GM12878 (cell line): Measurements from ENCODE around the gene PLD5. TPM values are rescaled to one million over a fixed set of nuclear protein-coding genes. Genes with fewer than 3 reads are reported as not detected.

ENCODE experiments used
- ATAC-seq: fragments of 200-7000 bp; cut with Tn5 transposase; 3 replicates; pipeline ENCODE4 v1.9.1; 2020; ENCODE audit warnings: mild to moderate bottlenecking, moderate library complexity
- BruUV-seq: library from RNA; stranded (reverse); fragments of 400-500 nt; replicated peaks from 2 replicates; lab custom pipeline; 2021; lab: Mats Ljungman, UMichigan
- CTCF ChIA-PET: fragments of 300-600 bp; sonication (Branson Sonifier 250); formaldehyde crosslinking; extraction: SDS; loops from one replicate; lab custom pipeline; 2021; ENCODE audit warnings: inconsistent platforms; lab: Yijun Ruan, JAX
- POLR2A ChIA-PET: fragments of 350-600 bp; formaldehyde crosslinking; extraction: SDS; loops from one replicate; lab custom pipeline; 2021; ENCODE audit warnings: inconsistent platforms; lab: Charles Lee
- RAD21 ChIA-PET: fragments of 300-600 bp; sonication (Branson Sonifier 250); formaldehyde crosslinking; loops from one replicate; lab custom pipeline; 2023; ENCODE audit warnings: antibody characterized with exemption; ENCODE audit not compliant: unreplicated experiment; lab: Charles Lee
- SMC1A ChIA-PET: fragments of 300-600 bp; sonication (Branson Sonifier 250); formaldehyde crosslinking; loops from one replicate; lab custom pipeline; 2023; ENCODE audit not compliant: unreplicated experiment, uncharacterized antibody; lab: Charles Lee
- DNase-seq: peaks from one replicate; pipeline ENCODE4 v3.0.0-alpha.2; 2011; ENCODE audit warnings: low read depth, low spot score
- FAIRE-seq: peaks from 3 replicates; lab custom pipeline; 2011; peaks lifted over from hg19 to GRCh38; lab: Jason Lieb, UNC
- H2AFZ ChIP-seq: 2 replicates; pipeline ENCODE4 v1.6.0; 2011; ENCODE audit warnings: low read depth, low read length, control low read depth; ENCODE audit not compliant: control insufficient read depth
- H3K27ac ChIP-seq: 2 replicates; pipeline ENCODE4 v1.5.1; 2011; ENCODE audit warnings: control low read depth; ENCODE audit not compliant: control insufficient read depth, insufficient read depth
- H3K27me3 ChIP-seq, 2 experiments: replicated peaks in 1 of 2; 2 replicates each; pipeline versions ENCODE4 v1.6.0 to v1.6.1; 2011; ENCODE audit warnings: low read length in 1 of 2; ENCODE audit not compliant: control insufficient read depth in 2 of 2, insufficient read depth in 2 of 2
- H3K36me3 ChIP-seq, 2 experiments: 2 replicates each; pipeline ENCODE4 v1.5.1; 2011; ENCODE audit warnings: low read length in 1 of 2; ENCODE audit not compliant: control insufficient read depth in 2 of 2, insufficient read depth in 2 of 2
- H3K4me1 ChIP-seq: 2 replicates; pipeline ENCODE4 v1.6.1; 2011; ENCODE audit warnings: mild to moderate bottlenecking, low read length, moderate library complexity, mixed read lengths; ENCODE audit not compliant: control insufficient read depth, insufficient read depth
- H3K4me2 ChIP-seq: 2 replicates; pipeline ENCODE4 v1.6.0; 2011; ENCODE audit warnings: control low read depth; ENCODE audit not compliant: control insufficient read depth, insufficient read depth
- H3K4me3 ChIP-seq: fragments of 200-600 bp; sonication (generic); 2 replicates; pipeline ENCODE4 v1.5.1; 2016
- H3K79me2 ChIP-seq: 2 replicates; pipeline ENCODE4 v1.6.0; 2011; ENCODE audit warnings: low read length; ENCODE audit not compliant: control insufficient read depth, insufficient read depth
- H3K9ac ChIP-seq: 2 replicates; pipeline ENCODE4 v1.8.0; 2011; ENCODE audit warnings: low read length, control low read depth, mixed read lengths; ENCODE audit not compliant: control insufficient read depth, insufficient read depth
- H3K9me3 ChIP-seq: replicated peaks from 3 replicates; pipeline ENCODE4 v1.5.1; 2011; ENCODE audit warnings: mild to moderate bottlenecking, low read length; ENCODE audit not compliant: control insufficient read depth, insufficient read depth
- H4K20me1 ChIP-seq: 2 replicates; pipeline ENCODE4 v1.6.0; 2011; ENCODE audit not compliant: control insufficient read depth, insufficient read depth
- CHD1 ChIP-seq: IDR thresholded peaks from 2 replicates; pipeline ENCODE4 v1.6.1; 2012; ENCODE audit warnings: low read depth, low read length, improper control_type of control experiment
- CUX1 ChIP-seq: IDR thresholded peaks from 2 replicates; pipeline ENCODE4 v1.6.1; 2012; ENCODE audit warnings: improper control_type of control experiment, low read depth, low read length; ENCODE audit not compliant: insufficient replicate concordance
- KLF5 ChIP-seq: fragments of 450-650 bp; IDR thresholded peaks from 2 replicates; pipeline ENCODE4 v1.6.1; 2014; ENCODE audit warnings: mild to moderate bottlenecking; ENCODE audit not compliant: partially characterized antibody
- MTA2 ChIP-seq: fragments of 450-650 bp; IDR thresholded peaks from 2 replicates; pipeline ENCODE4 v1.6.1; 2016; ENCODE audit warnings: low read depth, mild to moderate bottlenecking, moderate library complexity
- WGBS: methylation state at CpG from one replicate; pipeline ENCODE4 v1.1.6; 2016; ENCODE audit warnings: low lambda C conversion rate; ENCODE audit not compliant: insufficient replicate concordance, insufficient coverage; ENCODE audit errors: missing lambda C conversion rate; 5-methylcytosine and 5-hydroxymethylcytosine counted together
- in situ Hi-C: fragments of 300-500 bp; cut with MboI; formaldehyde crosslinking; loops from 9 replicates; pipeline ENCODE4 v1.14.3; 2018; ENCODE audit warnings: mixed read lengths
- intact Hi-C: fragments of 100-400 bp; cut with micrococcal nuclease; formaldehyde crosslinking; loops from one replicate; pipeline ENCODE4 v1.14.2; 2022; ENCODE audit not compliant: unreplicated experiment
- polyA plus RNA-seq, 11 experiments: library from polyadenylated mRNA; depleted of rRNA in 4 of 11; unstranded in 6 of 11; stranded (reverse) in 5 of 11; fragments of >200 nt; fragmentation: Nextera tagmentation in 4 of 11; fragmentation: Illumina TruSeq in 1 of 11; extraction: Ambion mirVana in 4 of 11; extraction: Trizol in 1 of 11; gene quantifications; 1 replicate in 1 of 11; 2 replicates in 10 of 11; pipeline versions ENCODE4 v1.2.1 to v1.2.3, GENCODE V29; 2011 to 2016; ENCODE audit warnings: inconsistent platforms in 2 of 11, missing spikeins in 2 of 11, low read depth in 1 of 11
- total RNA-seq, 4 experiments: library from RNA; depleted of rRNA in 3 of 4; stranded (reverse); fragments of >200 nt in 3 of 4; fragmentation: Illumina TruSeq in 1 of 4; extraction: Trizol in 1 of 4; gene quantifications; 2 replicates each; pipeline versions ENCODE4 v1.2.1 to v1.2.3, GENCODE V29; 2013 to 2021
- TF ChIP-seq, protein P1 (sequence below): IDR thresholded peaks from 2 replicates; pipeline ENCODE4 v1.6.1; 2012; ENCODE audit warnings: low read depth, low read length, improper control_type of control experiment
- TF ChIP-seq, protein P2 (sequence below): fragments of 450-650 bp; IDR thresholded peaks from 2 replicates; pipeline ENCODE4 v1.6.1; 2014; ENCODE audit warnings: mild to moderate bottlenecking

Gene PLD5
- total and polyA plus RNA-seq, 10 of the 15 experiments (the other 5 are each of a cell fraction or from before 2014, with no cell fraction given) = not detected

DNA sequence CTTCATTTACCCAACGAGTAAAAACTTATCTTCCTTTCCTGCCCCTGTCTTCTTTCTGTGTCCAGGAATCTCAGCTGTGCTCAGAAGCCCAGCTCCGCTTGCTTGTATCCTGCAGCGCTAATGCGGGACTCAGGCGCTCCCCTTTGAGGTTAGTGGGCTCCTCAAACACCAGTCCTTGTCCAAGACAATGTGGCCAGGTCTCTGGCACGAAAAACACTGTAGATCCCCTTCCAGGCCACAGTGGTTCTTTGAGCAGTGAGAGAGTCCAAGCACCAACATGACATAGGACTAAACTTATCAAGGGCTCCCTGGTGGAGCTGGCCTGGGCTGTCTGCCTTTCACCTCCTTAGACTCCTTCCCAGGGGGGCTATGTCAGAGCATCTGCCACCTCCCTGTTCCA is 53.7 kb downstream of the PLD5 start:
- CTCF ChIA-PET = no interaction called here
- SMC1A ChIA-PET = no interaction called here

More for the DNA sequence above, 53.7 kb downstream of the PLD5 start:
- RAD21 ChIA-PET = no interaction called here
- ATAC-seq = no peak
- H3K4me2 ChIP-seq = no peak overlapping the region
- in situ Hi-C loops (no loop called here), intact Hi-C loops (no loop called here)
- BruUV-seq = no TSS peak
- H3K79me2 ChIP-seq = no peaks in the 10 kb centered on the region
- no peak overlapping the region for H3K9ac ChIP-seq
- H3K27me3 ChIP-seq = no peaks in the 10 kb centered on the region
- no peak overlapping the region for H3K4me3 ChIP-seq
- H3K27ac ChIP-seq = no peak overlapping the region
- WGBS = 38% methylated on average over 6 of the region's 6 CpGs
- H3K4me1 ChIP-seq = no peaks in the 10 kb centered on the region
- no peaks in the 10 kb centered on the region for H3K9me3 ChIP-seq
- TF ChIP-seq, protein P1, sequence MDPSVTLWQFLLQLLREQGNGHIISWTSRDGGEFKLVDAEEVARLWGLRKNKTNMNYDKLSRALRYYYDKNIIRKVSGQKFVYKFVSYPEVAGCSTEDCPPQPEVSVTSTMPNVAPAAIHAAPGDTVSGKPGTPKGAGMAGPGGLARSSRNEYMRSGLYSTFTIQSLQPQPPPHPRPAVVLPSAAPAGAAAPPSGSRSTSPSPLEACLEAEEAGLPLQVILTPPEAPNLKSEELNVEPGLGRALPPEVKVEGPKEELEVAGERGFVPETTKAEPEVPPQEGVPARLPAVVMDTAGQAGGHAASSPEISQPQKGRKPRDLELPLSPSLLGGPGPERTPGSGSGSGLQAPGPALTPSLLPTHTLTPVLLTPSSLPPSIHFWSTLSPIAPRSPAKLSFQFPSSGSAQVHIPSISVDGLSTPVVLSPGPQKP = no peak
- no peak for TF ChIP-seq KLF5
- TF ChIP-seq, protein P2, sequence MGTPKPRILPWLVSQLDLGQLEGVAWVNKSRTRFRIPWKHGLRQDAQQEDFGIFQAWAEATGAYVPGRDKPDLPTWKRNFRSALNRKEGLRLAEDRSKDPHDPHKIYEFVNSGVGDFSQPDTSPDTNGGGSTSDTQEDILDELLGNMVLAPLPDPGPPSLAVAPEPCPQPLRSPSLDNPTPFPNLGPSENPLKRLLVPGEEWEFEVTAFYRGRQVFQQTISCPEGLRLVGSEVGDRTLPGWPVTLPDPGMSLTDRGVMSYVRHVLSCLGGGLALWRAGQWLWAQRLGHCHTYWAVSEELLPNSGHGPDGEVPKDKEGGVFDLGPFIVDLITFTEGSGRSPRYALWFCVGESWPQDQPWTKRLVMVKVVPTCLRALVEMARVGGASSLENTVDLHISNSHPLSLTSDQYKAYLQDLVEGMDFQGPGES = no peak
- TF ChIP-seq CHD1 = no peak
- TF ChIP-seq CUX1 = no peak
- TF ChIP-seq MTA2 = no peak
- H2AFZ ChIP-seq = no peak overlapping the region
- H3K36me3 ChIP-seq = no peaks in the 10 kb centered on the region
- no peak for FAIRE-seq
- POLR2A ChIA-PET = no interaction called here
- no peak for DNase-seq
- H4K20me1 ChIP-seq = no peaks in the 10 kb centered on the region
